Fibroblast of mammary gland (primary cell): ENCODE results near the gene AMBRA1.

Experiments used
- DNase-seq: peaks from one replicate; pipeline ENCODE4 v3.0.0-alpha.2; 2010; ENCODE audit warnings: low read depth
- H3K4me3 ChIP-seq: 2 replicates; pipeline ENCODE4 v1.5.1; 2011; ENCODE audit warnings: low read depth, mild to moderate bottlenecking, low read length, moderate library complexity; ENCODE audit not compliant: control insufficient read depth
- CTCF ChIP-seq: conservative IDR thresholded peaks from 2 replicates; pipeline ENCODE4 v1.5.1; 2011; ENCODE audit warnings: low read depth, low read length, inconsistent platforms; ENCODE audit not compliant: control insufficient read depth, insufficient read depth

Gene AMBRA1

GRCh38 chr11:46370253-46370652 lies 223.6 kb downstream of the AMBRA1 start:
- H3K4me3 ChIP-seq = no peak overlapping the region
- DNase-seq = no peak
- no peak for TF ChIP-seq CTCF

- peak; percentile 84 for TF ChIP-seq CTCF
- H3K4me3 ChIP-seq = no peak overlapping the region
- peak; percentile 67 for DNase-seq
Measured at GRCh38 chr11:46369458-46370152, 224.2 kb downstream of the AMBRA1 start.

- DNase-seq = no peak
- no peak for TF ChIP-seq CTCF
- H3K4me3 ChIP-seq = no peak overlapping the region
Measured at GRCh38 chr11:46367916-46368267, 225.9 kb downstream of the AMBRA1 start.

- peak; percentile 68 for DNase-seq
- TF ChIP-seq CTCF = peak; percentile 68
- no peak overlapping the region for H3K4me3 ChIP-seq
Measured at GRCh38 chr11:46367244-46367915, 226.4 kb downstream of the AMBRA1 start.

- no peak for DNase-seq
- TF ChIP-seq CTCF = no peak
- no peak overlapping the region for H3K4me3 ChIP-seq
Measured at GRCh38 chr11:46366661-46367161, 227.1 kb downstream of the AMBRA1 start.

GRCh38 chr11:46366260-46366659 lies 227.6 kb downstream of the AMBRA1 start:
- TF ChIP-seq CTCF = no peak
- no peak overlapping the region for H3K4me3 ChIP-seq
- DNase-seq = no peak
